ENCODE results near the gene RNF13.
"Not testable (repeated sequence)": the region's sequence is repeated elsewhere in the genome, so short reads cannot be mapped to it uniquely, and the experiment has no call there.

RNF13 gene

DNA sequence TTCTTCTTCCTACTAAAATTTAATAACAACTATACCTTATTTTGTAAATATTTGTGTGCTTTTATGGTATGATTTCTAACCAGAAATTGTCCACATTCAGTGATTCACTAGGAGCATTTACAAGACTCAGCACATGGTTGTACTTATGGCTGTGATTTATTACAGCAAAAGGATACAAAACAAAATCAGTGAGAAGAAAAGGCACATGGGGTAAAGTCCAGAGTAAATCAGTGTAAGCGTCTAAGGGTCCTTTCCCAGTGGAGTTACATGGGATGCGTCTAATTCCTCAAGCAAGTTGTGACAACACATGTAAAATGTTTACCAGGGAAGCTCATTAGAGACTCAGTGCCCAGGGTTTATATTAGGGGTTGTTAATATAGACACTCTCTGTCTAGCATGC is 31.1 kb downstream of the RNF13 start:
- DNase-seq, result no peak

DNA sequence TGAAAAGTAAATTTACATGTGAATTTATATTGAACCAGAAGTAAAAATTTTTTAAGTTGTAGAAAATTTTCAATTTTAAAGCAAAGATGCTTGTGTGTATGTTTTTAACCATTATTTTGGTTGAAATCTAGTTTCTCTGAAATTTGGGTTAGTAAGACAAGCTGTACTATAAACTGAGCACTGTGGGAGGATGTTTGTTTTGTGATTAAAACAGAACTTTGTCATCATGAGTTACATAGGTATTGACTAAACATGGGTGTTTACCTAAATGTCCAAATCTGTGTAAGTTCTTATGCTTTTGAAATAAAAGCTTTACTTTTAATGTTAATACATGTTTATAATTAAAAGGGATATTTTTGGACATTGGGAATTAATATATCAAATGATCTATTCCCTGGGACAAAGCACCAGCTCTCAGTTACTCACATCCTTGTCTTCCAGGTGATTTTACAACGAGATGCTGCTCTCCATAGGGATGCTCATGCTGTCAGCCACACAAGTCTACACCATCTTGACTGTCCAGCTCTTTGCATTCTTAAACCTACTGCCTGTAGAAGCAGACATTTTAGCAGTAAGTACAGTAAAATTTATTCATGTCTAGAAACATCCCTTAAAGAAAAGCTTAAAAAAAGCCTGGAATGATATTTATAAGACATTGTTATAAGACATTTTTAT is 32.7 kb downstream of the RNF13 start:
- DNase-seq, result no peak

DNA sequence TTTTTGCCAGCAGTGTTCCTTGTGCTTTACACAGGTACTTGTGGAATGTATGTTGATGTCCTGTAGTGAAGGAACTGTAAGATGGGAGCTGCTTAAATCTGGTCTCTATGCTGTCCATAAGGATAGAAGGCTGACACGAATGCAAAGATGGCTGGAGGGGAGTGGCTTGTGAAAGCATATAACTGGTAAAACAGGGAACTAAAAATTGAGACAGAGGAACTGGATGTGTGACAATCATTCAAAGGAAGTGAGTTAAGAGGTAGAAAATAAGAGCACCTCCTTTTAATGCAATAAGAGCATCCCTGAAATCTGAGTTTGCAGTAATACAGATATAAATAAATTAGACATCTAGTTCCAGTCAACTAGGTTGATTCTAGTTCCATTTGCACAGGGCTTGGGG is 35.2 kb downstream of the RNF13 start:
- DNase-seq, result no peak

DNA sequence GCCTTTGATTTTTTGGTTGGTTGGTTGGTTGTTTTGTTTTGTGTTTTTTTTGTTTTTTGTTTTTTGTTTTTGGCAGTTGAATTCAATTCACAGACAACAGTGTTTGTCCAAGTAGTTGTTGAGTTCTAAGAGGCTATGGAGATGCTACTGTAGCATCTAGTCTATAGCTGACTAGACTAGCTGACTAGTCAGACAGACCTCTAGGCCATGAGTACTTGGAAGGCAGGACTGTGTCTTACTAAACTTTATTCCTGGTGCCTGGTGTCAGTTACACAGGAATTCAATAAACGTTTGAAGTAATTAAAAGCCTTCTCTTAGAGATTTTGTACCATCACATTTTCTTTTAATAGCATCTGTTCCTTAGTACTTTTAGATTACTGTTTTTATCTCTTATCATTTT is 35.7 kb downstream of the RNF13 start:
- no peak for DNase-seq

DNA sequence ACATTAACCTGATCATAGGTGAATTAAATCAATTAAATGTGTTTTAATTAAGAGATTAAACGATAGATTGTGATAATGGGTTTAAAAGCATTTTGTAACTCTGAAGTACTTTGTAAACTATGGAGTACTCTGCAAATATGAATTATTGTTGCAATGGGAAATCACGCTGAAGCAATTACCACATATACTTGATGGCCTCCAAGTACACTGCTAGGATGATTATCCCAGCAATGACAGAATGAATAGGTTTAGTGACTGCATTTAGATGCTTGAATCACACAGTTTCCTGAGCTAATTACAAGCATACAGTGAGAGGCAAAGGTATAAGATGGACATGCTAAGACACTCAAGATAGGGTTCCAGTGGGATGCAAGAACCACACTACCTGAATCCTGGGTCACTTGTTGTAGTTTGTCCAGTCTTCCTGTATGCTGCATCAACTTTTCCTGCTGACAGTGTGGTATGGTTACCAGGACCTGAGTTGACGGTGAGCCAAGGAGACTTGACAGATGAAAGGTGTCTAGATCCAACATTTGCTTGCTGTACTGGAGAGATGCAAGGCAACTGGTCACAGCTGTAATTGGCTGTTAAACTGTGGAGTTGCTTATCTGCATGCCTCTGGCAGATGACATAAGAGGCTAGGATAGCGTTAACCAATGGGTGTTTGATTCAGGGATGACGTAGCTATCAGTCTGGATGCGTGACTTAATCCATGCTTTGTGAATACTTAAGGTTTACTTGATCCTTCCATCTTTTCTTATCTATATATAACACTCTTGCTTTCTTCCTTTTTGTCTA is 38.0 kb downstream of the RNF13 start:
- no peak for DNase-seq

DNA sequence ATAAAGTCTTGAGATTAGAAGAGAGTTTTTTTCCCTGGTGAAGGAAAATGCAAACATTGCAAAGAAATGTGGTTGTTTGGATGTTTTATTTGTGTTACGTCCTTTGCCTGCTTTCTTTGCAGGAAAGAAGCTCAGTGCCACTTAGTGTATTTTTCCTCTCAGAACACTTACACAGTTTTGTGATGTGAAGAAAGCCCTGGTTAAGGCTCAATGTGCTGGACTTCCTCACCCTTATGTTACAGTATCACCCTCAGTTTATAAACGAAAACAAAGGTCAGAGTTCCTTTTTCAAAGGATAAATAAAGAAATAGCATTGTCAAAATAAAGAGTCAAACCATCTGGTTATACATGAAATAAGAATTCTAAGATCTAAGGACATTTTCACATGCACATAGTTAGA is 45.9 kb downstream of the RNF13 start:
- DNase-seq, result no peak

DNA sequence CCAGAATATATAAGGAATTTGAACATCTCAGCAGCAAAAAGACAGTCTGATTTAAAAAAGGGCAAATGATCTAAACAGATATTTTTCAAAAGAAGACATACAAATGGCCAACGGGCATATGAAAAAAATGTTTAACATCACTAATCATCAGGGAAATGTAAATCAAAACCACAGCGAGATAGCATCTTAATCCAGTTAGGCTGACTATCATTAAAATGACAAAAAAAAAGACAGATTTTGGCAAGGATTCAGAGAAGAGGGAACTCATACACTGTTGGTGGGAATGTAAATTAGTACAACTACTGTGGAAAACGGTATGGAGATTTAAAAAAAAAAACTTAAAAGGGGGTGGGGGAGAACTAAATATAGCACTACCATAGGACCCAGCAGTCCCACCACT is 47.9 kb downstream of the RNF13 start:
- no peak for DNase-seq

DNA sequence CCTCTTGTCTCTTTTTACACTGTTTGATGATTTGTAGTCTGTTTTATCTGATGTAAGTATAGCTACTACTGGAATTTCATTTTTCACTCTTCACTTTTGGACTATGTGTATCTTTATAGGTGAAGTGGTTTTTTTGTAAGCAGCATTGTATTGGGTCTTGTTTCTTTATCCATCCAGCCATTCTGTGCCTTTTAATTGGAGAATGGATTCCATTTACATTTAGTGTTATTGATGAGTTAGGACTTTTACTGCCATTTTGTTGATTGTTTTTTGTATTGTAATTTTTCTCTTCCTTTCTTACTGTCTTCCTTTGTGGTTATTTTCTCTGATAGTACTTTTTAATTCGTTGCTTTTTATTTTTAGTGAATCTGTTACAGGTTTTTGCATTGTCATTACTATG is 54.5 kb downstream of the RNF13 start:
- DNase-seq, result no peak

DNA sequence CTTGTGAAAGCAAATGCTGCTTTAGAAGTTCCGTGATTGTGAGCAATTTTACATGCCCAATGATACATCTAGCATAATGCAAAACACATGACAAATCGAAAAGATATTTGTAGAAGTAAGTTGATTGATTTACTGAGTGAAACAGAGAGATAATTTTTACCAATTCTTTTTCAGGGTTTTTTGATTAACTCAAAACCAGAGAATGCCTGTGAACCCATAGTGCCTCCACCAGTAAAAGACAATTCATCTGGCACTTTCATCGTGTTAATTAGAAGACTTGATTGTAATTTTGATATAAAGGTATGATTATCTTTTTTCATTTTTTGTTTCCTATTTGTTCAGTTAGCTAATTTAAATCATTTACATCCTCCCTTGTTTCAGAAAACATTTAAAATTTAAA is 58.8 kb downstream of the RNF13 start:
- no peak for DNase-seq

DNA sequence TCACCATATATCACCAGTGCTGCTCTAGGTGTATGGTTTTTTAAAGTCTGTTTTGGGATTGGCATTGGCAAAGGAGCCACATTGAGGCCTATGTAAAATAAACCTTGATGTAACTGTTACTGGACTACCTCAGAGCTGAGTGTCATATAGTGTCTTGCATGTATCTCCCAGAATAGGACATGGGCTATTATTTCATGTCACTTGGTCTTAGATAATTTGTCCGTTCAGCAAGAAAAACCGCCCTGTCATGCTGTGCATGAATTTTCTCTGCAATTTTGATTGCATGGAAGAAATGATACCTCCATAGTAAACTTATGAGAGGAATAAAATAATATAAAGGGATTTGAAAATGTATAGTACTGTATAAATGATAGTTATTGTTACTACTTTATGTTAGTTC is 59.6 kb downstream of the RNF13 start:
- no peak for DNase-seq

DNA sequence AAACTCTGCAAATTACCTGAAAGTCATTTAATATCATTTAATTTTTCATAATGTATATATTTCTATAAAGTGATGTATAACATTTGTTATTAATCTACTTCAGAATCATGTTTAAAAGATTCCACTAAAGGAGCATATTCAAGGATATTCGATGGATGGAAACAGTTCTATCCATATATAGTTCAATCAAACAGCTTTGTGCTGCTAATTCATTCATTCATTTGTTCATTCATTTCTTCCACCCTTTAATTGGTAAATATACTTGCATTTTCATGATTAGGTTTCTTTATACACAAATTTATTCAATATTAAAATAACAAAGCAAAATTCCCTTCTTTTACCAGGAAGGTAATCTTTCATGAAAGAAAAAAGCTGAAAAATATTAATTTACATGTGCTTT is 64.7 kb downstream of the RNF13 start:
- no peak for DNase-seq

DNA sequence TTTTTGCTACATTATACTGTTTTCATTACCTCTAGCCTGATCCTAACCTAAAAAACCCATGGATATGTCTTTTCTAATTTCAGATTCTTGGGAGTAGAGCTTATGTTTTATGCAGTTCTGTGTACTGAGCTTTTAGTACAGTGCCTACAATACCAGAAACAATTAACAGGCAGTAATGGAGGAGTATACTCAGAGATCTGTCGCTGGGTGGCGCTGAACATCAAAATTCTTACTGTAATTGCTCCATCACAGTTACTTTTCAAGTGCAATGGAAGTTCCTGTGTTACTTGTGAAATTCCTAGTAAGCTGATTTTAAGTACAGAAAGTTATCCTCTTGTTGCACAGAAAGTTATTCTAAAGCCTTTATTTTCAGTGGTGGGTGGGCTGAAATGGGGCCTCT is 66.9 kb downstream of the RNF13 start:
- no peak for DNase-seq

DNA sequence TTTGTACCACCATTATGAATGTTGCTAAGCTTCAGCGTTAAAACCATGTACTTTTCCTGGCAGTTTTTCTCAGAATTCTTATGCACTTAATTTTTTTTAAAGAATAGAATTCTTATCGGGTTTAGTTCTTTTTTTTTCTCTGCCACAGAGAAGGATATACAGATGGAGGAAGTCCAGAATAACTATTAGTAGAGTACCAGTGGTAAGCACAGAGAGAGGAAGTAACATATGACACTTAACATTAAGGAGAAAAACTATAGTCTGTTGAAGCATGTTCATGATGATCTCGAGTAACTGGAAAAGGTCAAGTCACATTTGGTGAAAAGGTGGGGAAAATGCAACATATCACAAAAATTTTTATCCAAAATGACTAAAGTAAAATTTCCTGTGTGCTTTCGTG is 68.9 kb downstream of the RNF13 start:
- no peak for DNase-seq

DNA sequence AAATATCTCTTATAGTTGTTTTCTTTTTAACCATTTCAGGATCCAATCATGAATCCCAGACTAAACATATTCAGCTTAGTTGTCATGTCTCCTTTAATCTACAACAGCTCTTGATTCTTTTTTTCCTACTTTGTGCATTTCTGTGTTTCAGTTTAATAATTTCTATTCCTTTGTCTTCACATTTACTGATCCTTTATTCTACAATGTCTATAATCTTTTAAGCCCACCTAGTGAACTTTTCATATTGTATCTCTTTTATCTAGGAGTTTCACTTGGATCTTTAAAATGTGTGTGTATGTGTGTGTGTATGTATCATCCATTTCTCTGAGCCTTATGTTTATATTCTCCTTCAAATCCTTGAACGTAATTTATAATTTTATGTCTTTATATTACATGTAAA is 70.1 kb downstream of the RNF13 start:
- no peak for DNase-seq

DNA sequence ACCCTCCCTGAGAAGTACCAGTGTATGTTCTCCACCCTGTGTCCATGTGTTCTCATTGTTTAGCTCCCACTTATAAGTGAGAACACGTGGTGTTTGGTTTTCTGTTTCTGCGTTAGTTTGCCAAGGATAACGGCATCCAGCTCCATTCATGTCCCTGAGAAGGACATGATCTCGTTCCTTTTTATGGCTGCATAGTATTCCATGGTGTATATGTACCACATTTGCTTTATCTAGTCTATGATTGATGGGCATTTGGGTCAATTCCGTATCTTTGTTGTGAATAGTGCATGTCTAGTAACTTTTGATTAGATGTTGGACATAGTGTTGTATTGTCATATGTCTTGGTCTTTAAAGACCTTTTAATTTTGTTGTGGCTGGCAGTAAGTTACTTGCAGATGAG is 70.8 kb downstream of the RNF13 start:
- DNase-seq, result not testable (repeated sequence)

DNA sequence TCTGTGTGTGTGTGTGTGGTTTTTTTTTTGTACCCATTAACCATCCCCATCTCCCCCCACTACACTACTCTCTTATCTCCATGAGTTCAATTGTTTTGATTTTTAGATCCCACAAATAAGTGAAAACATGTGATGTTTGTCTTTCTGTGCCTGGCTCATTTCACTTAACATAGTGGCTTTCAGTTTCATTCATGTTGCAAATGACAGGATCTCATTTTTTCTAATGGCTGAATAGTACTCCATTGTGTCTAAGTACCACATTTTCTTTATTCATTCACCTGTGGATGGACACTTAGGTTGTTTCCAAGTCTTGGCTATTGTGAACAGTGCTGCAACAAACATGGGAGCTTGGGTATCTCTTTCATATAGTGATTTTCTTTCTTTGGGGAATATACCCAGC is 71.8 kb downstream of the RNF13 start:
- DNase-seq, result not testable (repeated sequence)

DNA sequence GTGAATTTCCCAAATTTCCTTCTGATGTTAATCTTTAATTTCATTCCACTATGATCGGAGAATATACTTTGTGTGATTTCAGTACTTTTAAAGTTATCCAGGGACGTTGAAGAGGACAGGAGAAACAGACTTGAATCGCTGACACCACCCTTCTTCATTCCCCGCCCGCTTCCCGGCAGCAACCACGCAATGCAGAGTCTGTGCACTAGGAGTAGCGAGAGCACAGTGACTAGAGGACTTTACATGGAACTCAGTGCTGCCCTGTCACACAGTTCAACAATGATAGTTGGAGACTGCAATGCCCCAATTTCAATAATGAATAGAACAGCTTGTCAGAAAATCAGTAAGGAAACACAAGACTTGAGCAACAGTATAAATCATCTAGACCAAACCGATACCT is 73.9 kb downstream of the RNF13 start:
- no peak for DNase-seq

DNA sequence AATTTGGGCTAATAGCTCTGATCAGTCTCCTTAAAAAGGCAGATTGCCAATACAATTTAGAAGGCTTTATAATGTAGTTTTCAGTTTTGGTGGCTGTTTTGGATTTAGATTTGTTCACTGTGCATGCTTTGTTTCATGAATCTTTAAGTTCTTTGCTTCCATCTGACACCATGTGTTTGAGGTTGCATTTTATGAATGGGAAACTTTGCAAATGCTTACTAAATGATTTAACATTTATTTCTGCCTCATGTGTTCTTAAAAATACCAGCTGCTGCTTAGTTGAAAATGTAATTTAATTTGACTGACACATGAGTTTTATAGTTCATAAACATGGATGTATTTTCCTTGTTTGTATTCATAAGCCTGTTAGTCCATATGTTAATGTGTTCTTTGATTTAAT is 78.6 kb downstream of the RNF13 start:
- DNase-seq, result no peak

DNA sequence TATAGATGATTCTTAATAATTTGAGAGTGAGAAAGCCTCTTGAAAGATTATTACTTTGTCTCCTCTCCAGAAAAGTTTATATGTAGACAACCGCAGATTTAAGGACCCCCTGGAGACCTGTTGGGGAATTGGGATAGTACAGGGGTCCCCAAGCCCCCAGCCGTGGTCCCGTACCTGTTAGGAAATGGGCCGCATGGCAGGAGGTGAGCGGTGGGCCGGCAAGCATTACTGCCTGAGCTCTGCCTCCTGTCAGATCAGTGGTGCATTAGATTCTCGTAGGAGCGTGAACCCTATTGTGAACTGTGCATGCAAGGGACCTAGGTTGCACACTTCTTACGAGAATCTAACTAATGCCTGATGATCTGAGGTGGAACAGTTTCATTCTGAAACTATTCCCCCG is 79.4 kb downstream of the RNF13 start:
- DNase-seq, result no peak

DNA sequence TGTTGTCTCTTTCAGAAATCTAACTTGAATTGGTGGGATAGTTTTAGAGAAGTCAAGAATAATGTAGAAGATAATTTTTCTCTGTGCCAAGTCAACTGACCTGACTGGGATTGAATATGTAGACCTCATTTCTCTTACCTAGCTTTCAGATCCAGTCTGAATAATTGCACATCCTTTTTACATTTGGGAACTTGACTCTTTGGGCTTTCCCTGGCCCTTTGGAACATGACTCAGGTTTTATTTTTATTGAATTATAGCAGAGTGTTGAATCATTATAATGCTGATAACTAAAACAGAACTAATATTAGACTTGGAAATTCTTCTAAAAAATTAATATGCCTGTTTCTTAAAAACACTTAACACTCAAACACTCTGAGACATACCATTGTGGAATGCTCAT is 81.2 kb downstream of the RNF13 start:
- DNase-seq, result no peak

DNA sequence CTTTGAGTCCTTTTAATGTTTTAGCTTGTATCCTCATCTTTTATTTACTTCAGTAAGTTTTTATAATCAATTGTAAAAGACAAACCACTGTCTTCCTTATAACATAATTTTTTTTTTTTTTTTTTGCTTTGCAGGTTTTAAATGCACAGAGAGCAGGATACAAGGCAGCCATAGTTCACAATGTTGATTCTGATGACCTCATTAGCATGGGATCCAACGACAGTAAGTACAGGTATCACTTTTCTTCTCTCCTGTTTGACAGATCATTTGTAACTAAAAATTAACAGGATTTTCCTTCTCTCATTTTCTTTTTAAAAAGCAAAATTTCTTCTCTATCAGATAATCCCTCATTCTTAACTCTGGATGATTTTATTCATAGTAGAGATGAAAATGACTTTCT is 82.3 kb downstream of the RNF13 start:
- DNase-seq, result no peak

DNA sequence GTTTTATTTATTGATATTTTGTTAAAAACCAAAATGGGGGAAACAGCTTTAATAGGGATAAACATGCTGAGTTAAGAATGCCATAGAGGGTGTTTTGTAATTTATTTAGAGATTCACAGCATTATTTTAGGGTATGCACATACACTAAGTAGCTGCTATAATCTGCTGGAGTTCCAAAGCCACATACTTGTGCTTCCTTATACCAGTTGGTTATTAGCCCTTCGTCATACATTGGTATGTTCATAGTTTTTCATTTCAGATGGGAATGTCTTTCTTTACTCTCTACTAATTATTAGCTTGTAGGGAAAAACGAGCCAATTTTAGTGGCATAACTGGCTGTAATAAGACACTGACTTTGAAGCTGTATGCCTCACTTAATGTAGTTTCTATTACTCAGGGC is 82.8 kb downstream of the RNF13 start:
- DNase-seq, result no peak

DNA sequence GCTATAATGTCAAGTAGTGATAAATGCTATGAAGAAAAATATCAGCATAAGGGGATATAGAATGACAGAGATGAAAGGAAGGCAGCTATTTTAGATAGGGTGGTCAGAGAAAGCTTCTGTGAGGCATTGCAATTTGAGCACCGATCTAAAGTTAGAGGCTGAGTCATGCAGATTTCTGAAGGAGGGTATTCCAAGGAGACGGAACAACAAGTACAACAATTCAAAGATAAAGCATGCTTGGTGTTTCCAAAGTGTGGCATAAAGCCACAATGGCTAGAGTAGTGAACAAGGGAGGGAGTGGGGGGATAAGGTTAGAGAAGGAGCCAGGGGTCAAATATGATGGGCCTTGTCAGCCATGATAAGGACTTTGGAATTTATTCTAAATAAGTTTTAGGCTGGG is 85.8 kb downstream of the RNF13 start:
- no peak for DNase-seq

DNA sequence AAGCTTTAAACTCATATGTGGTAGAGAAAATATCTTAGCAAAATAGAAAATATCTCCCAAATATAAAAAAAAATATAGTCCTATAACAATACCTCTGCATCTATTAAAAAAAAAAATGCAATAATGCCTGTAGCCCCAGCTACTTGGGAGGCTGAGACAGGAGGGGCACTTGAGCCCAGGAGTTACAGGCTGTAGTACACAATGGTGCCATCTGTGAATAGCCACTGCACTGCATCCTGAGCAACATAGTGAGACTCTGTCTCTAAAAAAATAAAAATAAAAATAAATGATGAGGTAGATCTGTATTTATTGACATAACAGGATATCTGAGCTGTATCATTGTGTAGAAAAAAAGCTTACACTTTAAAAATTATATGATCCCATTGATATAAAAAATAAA is 87.3 kb downstream of the RNF13 start:
- no peak for DNase-seq

DNA sequence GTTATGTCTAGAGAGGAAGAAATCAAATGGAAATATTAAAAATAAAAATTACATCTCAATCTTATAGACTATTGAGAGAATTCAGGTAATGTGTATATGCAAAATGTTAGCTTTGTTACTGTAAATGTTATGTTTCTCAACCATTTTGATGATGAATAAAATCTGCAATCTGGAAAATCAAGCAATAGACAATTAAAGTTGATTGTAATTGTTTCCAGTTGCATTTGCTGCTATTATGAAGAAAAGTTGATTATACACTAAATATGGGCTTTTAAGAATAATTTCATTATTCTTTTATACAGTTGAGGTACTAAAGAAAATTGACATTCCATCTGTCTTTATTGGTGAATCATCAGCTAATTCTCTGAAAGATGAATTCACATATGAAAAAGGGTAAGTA is 88.8 kb downstream of the RNF13 start:
- no peak for DNase-seq
